ENCODE results near the gene BRAF.
"Not testable (repeated sequence)": the region's sequence is repeated elsewhere in the genome, so short reads cannot be mapped to it uniquely, and the experiment has no call there.

BRAF gene

DNA sequence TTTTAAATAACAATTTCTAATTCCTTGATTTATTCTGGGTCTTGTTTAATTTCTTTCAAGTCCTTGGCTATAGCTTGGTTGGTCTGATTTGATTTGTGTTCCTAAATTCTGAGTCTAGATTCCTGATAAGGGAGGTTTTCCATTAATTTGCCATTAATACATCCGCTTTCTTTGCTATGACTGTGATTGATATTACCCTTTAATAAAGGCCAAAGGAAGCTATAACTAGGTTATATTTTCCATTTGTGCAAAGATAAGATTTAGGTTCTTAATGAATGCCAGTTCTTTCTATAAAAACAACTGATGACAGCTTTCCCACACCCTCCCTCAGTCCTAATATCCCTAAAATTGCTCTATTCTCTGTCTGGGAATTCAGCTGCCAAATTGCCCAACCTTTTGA lies 200.0 kb downstream of the BRAF start:
- Mint-ChIP-seq H3K4me3 (no peak overlapping the region), H3K27me3 (no peaks in the 10 kb centered on the region), H3K36me3 (ENCODE audit: insufficient read depth) (peaks cover 18% of the 10 kb centered on the region), H3K4me1 (ENCODE audit: low read depth in 2 of 2) (peaks cover 1 to 13% of the 10 kb centered on the region in 2 donors), H3K27ac (no peak overlapping the region), H3K9me3 (no peaks in the 10 kb centered on the region)
- ATAC-seq (replicated peaks) = no peak
- DNase-seq = no peak

GRCh38 chr7:140723574-140723973 lies 201.2 kb downstream of the BRAF start:
- Mint-ChIP-seq H3K27ac (peak overlapping the region in 1 of 2 donors; percentile 75), H3K36me3 (ENCODE audit: insufficient read depth) (peaks cover 8% of the 10 kb centered on the region), H3K9me3 (no peaks in the 10 kb centered on the region), H3K4me3 (no peak overlapping the region), H3K27me3 (no peaks in the 10 kb centered on the region), H3K4me1 (ENCODE audit: low read depth in 2 of 2) (peaks cover 3 to 13% of the 10 kb centered on the region in 2 donors)
- DNase-seq (no peak), ATAC-seq (replicated peaks) (no peak)

DNA sequence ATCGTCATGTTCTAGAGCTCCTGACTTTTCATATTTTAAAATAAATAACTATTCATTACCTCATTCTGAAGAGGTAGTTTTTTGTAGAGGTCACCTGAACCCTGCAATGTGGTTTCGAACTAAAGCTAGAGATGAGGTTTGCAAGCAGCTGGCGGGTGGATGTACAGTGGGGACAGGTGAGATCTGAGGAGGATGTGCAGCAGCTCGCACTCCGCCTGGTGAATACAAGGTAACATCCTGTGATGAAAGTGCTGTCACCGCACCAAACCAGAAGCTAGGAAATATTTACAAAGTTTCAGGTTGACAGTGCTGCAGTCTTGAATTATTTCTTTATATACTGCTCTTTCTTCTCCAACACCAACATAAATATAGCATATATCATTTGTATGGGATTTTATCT lies 201.7 kb downstream of the BRAF start:
- Mint-ChIP-seq H3K4me1 (ENCODE audit: low read depth in 2 of 2) (peaks cover 3 to 13% of the 10 kb centered on the region in 2 donors), H3K27ac (peak overlapping the region in 1 of 2 donors; percentile 75), H3K9me3 (no peaks in the 10 kb centered on the region), H3K36me3 (ENCODE audit: insufficient read depth) (peaks cover 8% of the 10 kb centered on the region), H3K4me3 (no peak overlapping the region), H3K27me3 (no peaks in the 10 kb centered on the region)
- peak in 1 of 3 experiments; percentile 8 for DNase-seq
- ATAC-seq (replicated peaks) = peak; percentile 75

DNA sequence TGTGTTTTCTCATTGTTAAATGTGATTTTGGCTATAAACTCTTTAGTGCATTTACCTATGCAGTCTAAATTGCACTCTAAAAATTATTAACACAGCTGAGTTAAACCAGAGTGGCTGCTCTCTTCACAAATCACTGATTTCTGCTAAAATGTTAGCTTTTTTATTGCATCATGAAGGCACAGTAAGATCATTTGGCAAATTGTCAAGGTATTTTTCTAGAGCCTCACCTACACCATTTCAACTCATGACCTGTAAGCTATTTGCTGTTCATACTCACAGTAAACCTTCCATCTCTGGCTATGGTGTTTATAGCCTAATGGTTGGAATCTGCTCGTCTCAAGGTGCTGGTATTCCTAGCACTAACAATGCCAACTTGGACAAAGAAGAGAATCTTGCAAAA lies 202.5 kb downstream of the BRAF start:
- no peaks in the 10 kb centered on the region for H3K27me3 Mint-ChIP-seq
- DNase-seq (no peak), ATAC-seq (replicated peaks) (no peak)
- H3K4me1 Mint-ChIP-seq (ENCODE audit: low read depth in 2 of 2) = peaks cover 3 to 13% of the 10 kb centered on the region in 2 donors
- no peaks in the 10 kb centered on the region for H3K9me3 Mint-ChIP-seq
- no peak overlapping the region for H3K4me3 Mint-ChIP-seq
- H3K27ac Mint-ChIP-seq = no peak overlapping the region
- peaks cover 8% of the 10 kb centered on the region for H3K36me3 Mint-ChIP-seq (ENCODE audit: insufficient read depth)

DNA sequence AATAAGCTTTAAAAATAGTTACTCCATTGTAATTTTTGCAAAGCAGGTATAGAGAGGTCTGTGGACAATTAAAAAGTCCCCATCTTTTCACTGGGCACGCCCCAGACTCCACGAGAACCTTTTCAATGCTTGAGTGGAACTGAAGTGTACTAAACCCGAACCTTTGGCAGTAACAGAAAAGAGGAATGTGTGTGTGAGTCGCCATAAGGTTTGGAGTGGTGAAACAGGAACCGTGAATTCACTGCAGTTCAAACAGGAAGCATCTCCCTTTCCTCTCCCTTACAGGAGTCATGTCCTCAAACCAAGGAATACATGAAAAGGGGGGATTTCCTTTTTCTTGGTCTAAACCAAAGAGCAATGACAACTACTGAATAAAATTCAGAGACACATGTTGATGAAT lies 205.0 kb downstream of the BRAF start:
- Mint-ChIP-seq H3K4me3 (no peak overlapping the region), H3K27ac (no peak overlapping the region), H3K4me1 (ENCODE audit: low read depth in 2 of 2) (peaks cover 9 to 14% of the 10 kb centered on the region in 2 donors), H3K9me3 (no peaks in the 10 kb centered on the region), H3K27me3 (no peaks in the 10 kb centered on the region), H3K36me3 (ENCODE audit: insufficient read depth) (peaks cover 8% of the 10 kb centered on the region)
- ATAC-seq (replicated peaks) = no peak
- no peak for DNase-seq

GRCh38 chr7:140714331-140715040 lies 210.2 kb downstream of the BRAF start:
- no peaks in the 10 kb centered on the region for H3K9me3 Mint-ChIP-seq
- H3K4me1 Mint-ChIP-seq (ENCODE audit: low read depth in 2 of 2) = peaks cover 4 to 10% of the 10 kb centered on the region in 2 donors
- DNase-seq (no peak), ATAC-seq (replicated peaks) (peak; percentile 89)
- H3K4me3 Mint-ChIP-seq = peak overlapping the region; percentile 1 to 19
- H3K27ac Mint-ChIP-seq = peak overlapping the region; percentile 26 to 46
- no peaks in the 10 kb centered on the region for H3K27me3 Mint-ChIP-seq
- no peaks in the 10 kb centered on the region for H3K36me3 Mint-ChIP-seq (ENCODE audit: insufficient read depth)

DNA sequence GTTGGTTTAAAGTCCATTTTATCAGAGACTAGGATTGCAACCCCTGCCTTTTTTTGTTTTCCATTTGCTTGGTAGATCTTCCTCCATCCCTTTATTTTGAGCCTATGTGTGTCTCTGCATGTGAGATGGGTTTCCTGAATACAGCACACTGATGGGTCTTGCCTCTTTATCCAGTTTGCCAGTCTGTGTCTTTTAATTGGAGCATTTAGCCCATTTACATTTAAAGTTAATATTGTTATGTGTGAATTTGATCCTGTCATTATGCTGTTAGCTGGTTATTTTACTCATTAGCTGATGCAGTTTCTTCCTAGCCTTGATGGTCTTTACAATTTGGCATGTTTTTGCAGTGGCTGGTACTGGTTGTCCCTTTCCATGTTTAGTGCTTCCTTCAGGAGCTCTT lies 212.3 kb downstream of the BRAF start:
- H3K4me3 Mint-ChIP-seq; ATAC-seq (replicated peaks); H3K9me3 Mint-ChIP-seq; H3K27ac Mint-ChIP-seq; H3K27me3 Mint-ChIP-seq; DNase-seq; H3K36me3 Mint-ChIP-seq (ENCODE audit: insufficient read depth): not testable (repeated sequence)
- peaks cover 4 to 10% of the 10 kb centered on the region in 2 donors for H3K4me1 Mint-ChIP-seq (ENCODE audit: low read depth in 2 of 2)

DNA sequence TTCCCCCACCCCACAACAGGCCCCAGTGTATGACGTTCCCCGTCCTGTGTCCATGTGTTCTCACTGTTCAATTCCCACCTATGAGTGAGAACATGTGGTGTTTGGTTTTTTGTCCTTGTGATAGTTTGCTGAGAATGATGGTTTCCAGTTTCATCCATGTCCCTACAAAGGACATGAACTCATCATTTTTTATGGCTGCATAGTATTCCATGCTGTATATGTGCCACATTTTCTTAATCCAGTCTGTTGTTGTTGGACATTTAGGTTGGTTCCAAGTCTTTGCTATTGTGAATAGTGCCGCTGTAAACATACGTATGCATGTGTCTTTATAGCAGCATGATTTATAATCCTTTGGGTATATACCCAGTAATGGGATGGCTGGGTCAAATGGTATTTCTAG lies 216.0 kb downstream of the BRAF start:
- H3K36me3 Mint-ChIP-seq (ENCODE audit: insufficient read depth) = peaks cover 31% of the 10 kb centered on the region
- H3K4me3 Mint-ChIP-seq; H3K4me1 Mint-ChIP-seq (ENCODE audit: low read depth in 2 of 2); DNase-seq; ATAC-seq (replicated peaks); H3K27ac Mint-ChIP-seq; H3K9me3 Mint-ChIP-seq; H3K27me3 Mint-ChIP-seq: not testable (repeated sequence)

DNA sequence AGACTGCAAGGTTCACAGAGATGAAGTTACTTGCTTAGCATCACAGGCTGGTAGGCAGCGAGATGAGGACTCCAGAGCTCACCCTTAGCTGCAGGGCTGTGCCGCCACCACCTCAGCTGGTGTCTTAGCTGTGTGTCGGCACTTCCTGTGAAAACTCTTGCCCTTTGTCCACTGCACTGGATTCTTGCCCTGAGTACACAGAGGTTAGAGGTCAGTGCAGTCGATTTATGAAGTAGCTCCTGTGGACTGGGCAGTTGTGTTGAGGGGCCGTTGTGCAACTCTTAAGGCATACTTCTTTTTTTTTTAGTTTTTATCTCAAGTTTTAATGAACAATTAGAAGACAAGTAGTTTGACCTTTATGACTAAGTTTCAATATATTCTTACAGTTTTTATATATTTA lies 217.6 kb downstream of the BRAF start:
- ATAC-seq (replicated peaks) = no peak
- DNase-seq = no peak
- Mint-ChIP-seq H3K4me1 (ENCODE audit: low read depth in 2 of 2) (peaks cover 0 to 1% of the 10 kb centered on the region in 2 donors), H3K36me3 (ENCODE audit: insufficient read depth) (peaks cover 42% of the 10 kb centered on the region), H3K27me3 (no peaks in the 10 kb centered on the region), H3K9me3 (no peaks in the 10 kb centered on the region), H3K4me3 (no peak overlapping the region), H3K27ac (peak overlapping the region in 1 of 2 donors; percentile 26)

DNA sequence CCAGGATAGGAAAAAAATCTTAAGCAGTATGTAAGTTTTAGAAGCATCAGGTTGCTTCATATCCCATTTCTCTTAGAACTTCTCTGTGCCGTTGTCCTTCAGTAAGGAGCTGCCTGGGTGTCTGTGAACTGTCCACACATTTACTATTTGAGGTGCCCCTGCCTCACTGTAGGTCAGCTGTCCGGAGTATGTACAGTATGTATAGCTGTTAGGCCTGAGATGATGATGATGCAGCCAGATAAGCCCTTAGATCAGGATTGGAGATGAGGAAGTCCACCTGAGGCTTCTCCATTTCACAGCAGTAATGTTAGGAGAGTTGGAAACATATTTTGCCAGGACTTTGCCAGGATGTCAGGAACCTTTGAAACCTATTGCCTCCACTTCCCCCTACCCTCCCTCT lies 220.5 kb downstream of the BRAF start:
- ATAC-seq (replicated peaks) = no peak
- Mint-ChIP-seq H3K4me1 (ENCODE audit: low read depth in 2 of 2) (peaks cover 6 to 8% of the 10 kb centered on the region in 2 donors), H3K9me3 (no peaks in the 10 kb centered on the region), H3K36me3 (ENCODE audit: insufficient read depth) (peaks cover 46% of the 10 kb centered on the region), H3K27me3 (no peaks in the 10 kb centered on the region), H3K27ac (no peak overlapping the region), H3K4me3 (no peak overlapping the region)
- no peak for DNase-seq

DNA sequence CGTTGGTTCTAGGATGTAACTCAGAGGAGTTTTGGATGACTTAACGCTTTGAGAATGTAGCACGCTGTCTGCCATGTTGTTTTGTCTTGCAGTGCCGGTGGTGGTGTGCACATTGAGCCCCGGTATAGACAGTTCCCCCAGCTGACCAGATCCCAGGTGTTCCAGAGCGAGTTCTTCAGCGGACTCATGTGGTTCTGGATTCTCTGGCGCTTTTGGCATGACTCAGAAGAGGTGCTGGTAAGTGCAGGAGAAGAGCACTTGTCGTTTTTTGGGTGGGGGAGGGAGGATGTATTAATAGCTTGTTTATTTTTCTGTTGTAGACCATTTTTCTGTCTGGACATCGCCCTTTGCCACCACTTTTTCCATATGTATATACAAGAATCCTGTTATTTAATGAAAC lies 222.0 kb downstream of the BRAF start:
- Mint-ChIP-seq H3K9me3 (no peaks in the 10 kb centered on the region), H3K4me3 (no peak overlapping the region), H3K27ac (no peak overlapping the region), H3K4me1 (ENCODE audit: low read depth in 2 of 2) (peaks cover 16 to 17% of the 10 kb centered on the region in 2 donors), H3K36me3 (ENCODE audit: insufficient read depth) (peaks cover 51% of the 10 kb centered on the region), H3K27me3 (no peaks in the 10 kb centered on the region)
- ATAC-seq (replicated peaks) (no peak), DNase-seq (no peak)

DNA sequence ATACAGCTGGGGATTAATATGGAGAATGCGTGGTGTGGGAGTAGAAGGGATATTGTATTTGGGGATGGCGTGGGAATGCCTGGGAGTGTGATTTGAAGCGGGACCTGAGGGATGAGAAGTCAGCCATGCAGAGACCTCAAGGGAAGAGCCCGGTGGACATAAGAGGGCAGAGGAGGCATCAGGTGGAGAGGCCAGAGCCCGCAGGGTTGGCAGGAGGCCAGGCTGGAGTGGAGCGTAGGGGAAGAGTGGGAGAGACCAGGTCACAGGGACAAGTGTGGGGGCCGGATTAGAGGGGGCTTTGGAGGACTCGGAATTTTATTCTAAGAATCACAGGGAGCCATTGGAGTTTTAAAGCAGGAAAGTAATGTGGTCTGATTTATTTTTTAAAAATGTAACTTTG lies 226.3 kb downstream of the BRAF start:
- ATAC-seq (replicated peaks) = no peak
- H3K4me1 Mint-ChIP-seq (ENCODE audit: low read depth in 2 of 2) = peaks cover 29% of the 10 kb centered on the region in 2 donors
- no peaks in the 10 kb centered on the region for H3K9me3 Mint-ChIP-seq
- H3K4me3 Mint-ChIP-seq = peak overlapping the region; percentile 94 to 100
- peak overlapping the region; percentile 44 to 97 for H3K27ac Mint-ChIP-seq
- no peak for DNase-seq
- peaks cover 33% of the 10 kb centered on the region for H3K36me3 Mint-ChIP-seq (ENCODE audit: insufficient read depth)
- H3K27me3 Mint-ChIP-seq = no peaks in the 10 kb centered on the region

- DNase-seq = no peak
- no peaks in the 10 kb centered on the region for H3K27me3 Mint-ChIP-seq
- ATAC-seq (replicated peaks) = no peak
- no peaks in the 10 kb centered on the region for H3K9me3 Mint-ChIP-seq
- peaks cover 25% of the 10 kb centered on the region for H3K36me3 Mint-ChIP-seq (ENCODE audit: insufficient read depth)
- H3K4me3 Mint-ChIP-seq = peak overlapping the region; percentile 94 to 100
- H3K4me1 Mint-ChIP-seq (ENCODE audit: low read depth in 2 of 2) = peaks cover 29% of the 10 kb centered on the region in 2 donors
- peak overlapping the region; percentile 97 to 98 for H3K27ac Mint-ChIP-seq
These were observed 227.1 kb downstream of the BRAF start for GRCh38 chr7:140697447-140698143.
